ENCODE measurements around the gene CKAP2L.
A peak's percentile ranks its signal among the peaks of the same experiment; 100 is the strongest.

Gene CKAP2L

GRCh38 chr2:112752667-112753066, 11.7 kb downstream of the CKAP2L start:
- Mint-ChIP-seq H3K27me3 (ENCODE audit: low read depth, poor library complexity) (no peaks in the 10 kb centered on the region), H3K4me3 (no peak overlapping the region), H3K9me3 (no peaks in the 10 kb centered on the region), H3K27ac (no peak overlapping the region), H3K4me1 (no peaks in the 10 kb centered on the region), H3K36me3 (ENCODE audit: low read depth) (peaks cover 51% of the 10 kb centered on the region)
- DNase-seq = no peak
- TF ChIP-seq, protein P1, sequence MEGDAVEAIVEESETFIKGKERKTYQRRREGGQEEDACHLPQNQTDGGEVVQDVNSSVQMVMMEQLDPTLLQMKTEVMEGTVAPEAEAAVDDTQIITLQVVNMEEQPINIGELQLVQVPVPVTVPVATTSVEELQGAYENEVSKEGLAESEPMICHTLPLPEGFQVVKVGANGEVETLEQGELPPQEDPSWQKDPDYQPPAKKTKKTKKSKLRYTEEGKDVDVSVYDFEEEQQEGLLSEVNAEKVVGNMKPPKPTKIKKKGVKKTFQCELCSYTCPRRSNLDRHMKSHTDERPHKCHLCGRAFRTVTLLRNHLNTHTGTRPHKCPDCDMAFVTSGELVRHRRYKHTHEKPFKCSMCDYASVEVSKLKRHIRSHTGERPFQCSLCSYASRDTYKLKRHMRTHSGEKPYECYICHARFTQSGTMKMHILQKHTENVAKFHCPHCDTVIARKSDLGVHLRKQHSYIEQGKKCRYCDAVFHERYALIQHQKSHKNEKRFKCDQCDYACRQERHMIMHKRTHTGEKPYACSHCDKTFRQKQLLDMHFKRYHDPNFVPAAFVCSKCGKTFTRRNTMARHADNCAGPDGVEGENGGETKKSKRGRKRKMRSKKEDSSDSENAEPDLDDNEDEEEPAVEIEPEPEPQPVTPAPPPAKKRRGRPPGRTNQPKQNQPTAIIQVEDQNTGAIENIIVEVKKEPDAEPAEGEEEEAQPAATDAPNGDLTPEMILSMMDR (IDR thresholded peaks at IDR 0.05) = no peak

DNA sequence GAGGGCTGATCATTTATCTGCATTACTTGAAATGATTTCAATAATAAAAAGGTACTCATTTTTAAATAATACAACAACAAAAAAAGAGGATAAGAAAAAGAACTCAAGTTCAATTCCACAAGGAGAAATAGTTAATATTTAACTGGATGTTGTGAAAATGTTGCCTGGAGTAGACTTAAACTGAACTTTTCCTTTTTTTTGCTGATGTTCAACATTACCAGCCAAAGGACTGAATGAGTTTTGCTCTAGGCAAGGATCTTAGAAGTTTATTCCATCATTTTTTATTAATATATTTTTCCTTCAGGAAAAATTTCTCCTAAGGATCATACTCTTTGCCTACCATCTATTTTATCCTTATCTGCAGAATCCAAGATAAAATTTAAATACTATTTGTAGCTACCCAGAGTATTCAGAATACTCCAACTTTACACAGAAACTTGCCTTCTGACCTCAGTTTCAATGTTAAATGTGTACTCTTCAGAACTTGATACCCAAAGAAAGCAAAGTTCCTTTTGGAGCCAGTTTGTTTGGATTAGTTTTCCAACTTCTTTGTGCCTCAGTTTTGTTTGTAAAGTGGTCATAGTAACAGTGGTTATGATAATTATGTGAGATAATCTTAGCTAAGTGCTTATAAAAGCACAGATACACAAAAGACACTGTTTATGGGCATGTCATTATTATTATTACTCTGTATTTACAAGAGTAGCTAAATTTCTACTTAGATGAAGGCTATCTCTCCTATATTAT, 12.8 kb downstream of the CKAP2L start:
- Mint-ChIP-seq H3K27ac (no peak overlapping the region), H3K36me3 (ENCODE audit: low read depth) (peaks cover 52% of the 10 kb centered on the region), H3K9me3 (no peaks in the 10 kb centered on the region), H3K27me3 (ENCODE audit: low read depth, poor library complexity) (no peaks in the 10 kb centered on the region), H3K4me3 (no peak overlapping the region), H3K4me1 (no peaks in the 10 kb centered on the region)
- no peak for DNase-seq
- TF ChIP-seq, protein P1 (IDR thresholded peaks at IDR 0.05) = no peak

- no peaks in the 10 kb centered on the region for H3K27me3 Mint-ChIP-seq (ENCODE audit: low read depth, poor library complexity)
- H3K9me3 Mint-ChIP-seq = no peaks in the 10 kb centered on the region
- H3K4me1 Mint-ChIP-seq = no peaks in the 10 kb centered on the region
- H3K4me3 Mint-ChIP-seq = no peak overlapping the region
- no peak for DNase-seq
- TF ChIP-seq, protein P1 (IDR thresholded peaks at IDR 0.05) = no peak
- H3K36me3 Mint-ChIP-seq (ENCODE audit: low read depth) = peaks cover 49% of the 10 kb centered on the region
- peak overlapping the region; percentile 84 for H3K27ac Mint-ChIP-seq
Observed at GRCh38 chr2:112750560-112750843, 13.9 kb downstream of the CKAP2L start.

DNA sequence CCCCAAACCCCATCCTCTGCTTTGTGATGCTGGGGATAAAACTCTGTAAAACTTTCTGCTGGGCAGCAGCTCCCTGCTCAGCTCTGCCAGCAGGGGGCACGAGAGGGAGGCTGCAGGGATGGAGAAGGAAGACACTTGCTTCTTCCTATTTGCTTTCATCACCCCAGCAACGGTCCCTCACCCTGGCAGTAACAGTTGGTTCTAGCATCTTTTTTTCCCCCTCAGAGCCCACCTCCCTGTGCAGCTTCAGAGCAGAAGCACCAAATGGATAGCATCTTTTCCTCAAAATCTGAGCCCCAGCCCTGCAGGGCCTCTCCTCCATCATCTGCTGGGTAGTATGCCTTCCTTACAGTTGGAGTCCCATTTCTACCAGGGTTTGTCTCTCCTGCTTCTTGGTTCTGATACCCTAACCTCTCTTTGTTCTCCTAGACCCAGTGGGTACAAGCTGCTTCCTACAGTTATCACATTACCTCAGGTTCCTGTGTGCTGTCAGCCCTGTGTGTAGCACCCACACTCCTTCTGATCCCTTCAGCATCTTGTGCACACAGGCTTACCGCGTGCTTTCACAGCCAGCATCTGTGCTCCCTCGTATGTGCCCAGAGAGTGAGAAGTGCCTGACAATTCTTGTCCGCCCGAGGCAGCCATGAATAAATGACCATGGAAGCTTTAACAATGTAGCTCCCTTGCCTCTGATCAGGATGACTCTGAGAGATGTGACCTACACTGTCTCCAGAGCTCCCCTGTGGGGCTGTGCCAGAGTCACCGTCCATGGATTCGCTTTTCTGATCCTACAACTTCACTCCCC, 14.5 kb downstream of the CKAP2L start:
- H3K36me3 Mint-ChIP-seq (ENCODE audit: low read depth) = peaks cover 46% of the 10 kb centered on the region
- no peaks in the 10 kb centered on the region for H3K27me3 Mint-ChIP-seq (ENCODE audit: low read depth, poor library complexity)
- H3K27ac Mint-ChIP-seq = peak overlapping the region; percentile 84
- no peaks in the 10 kb centered on the region for H3K9me3 Mint-ChIP-seq
- DNase-seq = peak; percentile 85
- no peak overlapping the region for H3K4me3 Mint-ChIP-seq
- TF ChIP-seq, protein P1 (IDR thresholded peaks at IDR 0.05) = peak; percentile 91
- H3K4me1 Mint-ChIP-seq = no peaks in the 10 kb centered on the region

DNA sequence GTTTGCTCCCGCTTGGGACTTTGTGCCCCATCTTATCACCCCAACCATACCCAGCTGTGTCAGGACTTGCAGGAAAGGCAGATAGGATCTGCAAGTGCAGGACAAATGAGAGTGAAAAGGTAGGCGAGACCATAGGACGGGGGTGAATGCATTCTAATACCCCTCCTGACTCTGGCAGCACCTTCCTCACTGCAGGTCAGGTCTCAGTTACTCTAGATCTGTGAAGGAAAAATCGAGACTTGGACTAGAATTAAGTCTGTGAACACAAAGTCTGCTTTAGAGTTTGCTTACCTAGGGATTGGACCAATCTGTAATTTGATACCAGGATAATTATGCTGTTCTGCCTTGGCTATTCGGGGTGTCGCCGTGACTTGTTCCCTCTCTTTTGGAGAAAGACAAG, 23.9 kb downstream of the CKAP2L start:
- peaks cover 11% of the 10 kb centered on the region for H3K4me1 Mint-ChIP-seq
- H3K36me3 Mint-ChIP-seq (ENCODE audit: low read depth) = peaks cover 74% of the 10 kb centered on the region

More for the DNA sequence above, 23.9 kb downstream of the CKAP2L start:
- no peak overlapping the region for H3K27ac Mint-ChIP-seq
- H3K27me3 Mint-ChIP-seq (ENCODE audit: low read depth, poor library complexity) = peaks cover 3% of the 10 kb centered on the region
- TF ChIP-seq, protein P1 (IDR thresholded peaks at IDR 0.05) = no peak
- H3K4me3 Mint-ChIP-seq = no peak overlapping the region
- H3K9me3 Mint-ChIP-seq = no peaks in the 10 kb centered on the region
- no peak for DNase-seq
